ENCODE results near the gene SH2D6. TPM values are rescaled to one million over a fixed set of nuclear protein-coding genes. Genes with fewer than 3 reads are reported as not detected.
"Not testable (repeated sequence)": the region's sequence is repeated elsewhere in the genome, so short reads cannot be mapped to it uniquely, and the experiment has no call there.

Gene SH2D6
- total and polyA plus RNA-seq, 8 donors = 0.42 to 1.3 (median 0.80) TPM

DNA sequence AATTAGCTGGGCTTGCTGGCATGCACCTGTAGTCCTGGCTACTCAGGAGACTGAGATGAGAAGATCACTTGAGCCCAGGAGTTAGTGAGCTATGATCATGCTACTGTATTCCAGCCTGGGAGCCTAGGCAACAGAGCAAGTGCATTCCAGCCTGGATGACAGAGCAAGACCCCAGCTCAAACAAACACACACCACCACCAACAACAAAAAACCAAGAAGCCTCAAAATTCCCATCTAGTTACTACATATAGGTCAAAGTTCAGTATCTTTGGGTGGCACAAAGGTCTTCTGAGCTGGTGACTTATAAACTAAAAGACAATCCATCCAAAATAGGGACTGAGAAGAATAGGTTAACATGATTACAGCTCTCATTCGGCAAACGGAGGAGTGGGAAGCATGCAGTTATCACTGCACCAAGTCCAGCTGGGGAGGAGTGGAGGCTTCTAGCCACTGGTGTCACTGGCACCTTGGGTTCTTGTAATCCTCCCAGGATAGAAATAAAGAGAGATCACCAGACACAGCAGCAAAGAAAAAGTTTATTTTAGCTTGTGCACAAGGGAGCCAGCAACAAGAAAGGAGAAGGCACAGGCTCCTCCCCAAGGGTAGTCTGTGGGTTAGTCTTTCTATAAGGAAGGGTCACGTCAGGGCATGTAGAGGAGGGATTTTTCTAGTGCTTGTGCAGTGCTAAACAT is 57.4 kb downstream of the SH2D6 start:
- H3K27ac ChIP-seq = no peak overlapping the region
- ATAC-seq (no peak), DNase-seq (no peak)
- no peaks in the 10 kb centered on the region for H3K27me3 ChIP-seq
- intact Hi-C loops (cut with DNase I) = no loop called here
- peaks cover 0 to 7% of the 10 kb centered on the region in 2 donors for H3K4me1 ChIP-seq
- TF ChIP-seq, protein P1, sequence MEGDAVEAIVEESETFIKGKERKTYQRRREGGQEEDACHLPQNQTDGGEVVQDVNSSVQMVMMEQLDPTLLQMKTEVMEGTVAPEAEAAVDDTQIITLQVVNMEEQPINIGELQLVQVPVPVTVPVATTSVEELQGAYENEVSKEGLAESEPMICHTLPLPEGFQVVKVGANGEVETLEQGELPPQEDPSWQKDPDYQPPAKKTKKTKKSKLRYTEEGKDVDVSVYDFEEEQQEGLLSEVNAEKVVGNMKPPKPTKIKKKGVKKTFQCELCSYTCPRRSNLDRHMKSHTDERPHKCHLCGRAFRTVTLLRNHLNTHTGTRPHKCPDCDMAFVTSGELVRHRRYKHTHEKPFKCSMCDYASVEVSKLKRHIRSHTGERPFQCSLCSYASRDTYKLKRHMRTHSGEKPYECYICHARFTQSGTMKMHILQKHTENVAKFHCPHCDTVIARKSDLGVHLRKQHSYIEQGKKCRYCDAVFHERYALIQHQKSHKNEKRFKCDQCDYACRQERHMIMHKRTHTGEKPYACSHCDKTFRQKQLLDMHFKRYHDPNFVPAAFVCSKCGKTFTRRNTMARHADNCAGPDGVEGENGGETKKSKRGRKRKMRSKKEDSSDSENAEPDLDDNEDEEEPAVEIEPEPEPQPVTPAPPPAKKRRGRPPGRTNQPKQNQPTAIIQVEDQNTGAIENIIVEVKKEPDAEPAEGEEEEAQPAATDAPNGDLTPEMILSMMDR (IDR thresholded peaks at IDR 0.05) = no peak
- no peaks in the 10 kb centered on the region for H3K36me3 ChIP-seq
- no peak overlapping the region for H3K4me3 ChIP-seq
- H3K9me3 ChIP-seq = no peaks in the 10 kb centered on the region

DNA sequence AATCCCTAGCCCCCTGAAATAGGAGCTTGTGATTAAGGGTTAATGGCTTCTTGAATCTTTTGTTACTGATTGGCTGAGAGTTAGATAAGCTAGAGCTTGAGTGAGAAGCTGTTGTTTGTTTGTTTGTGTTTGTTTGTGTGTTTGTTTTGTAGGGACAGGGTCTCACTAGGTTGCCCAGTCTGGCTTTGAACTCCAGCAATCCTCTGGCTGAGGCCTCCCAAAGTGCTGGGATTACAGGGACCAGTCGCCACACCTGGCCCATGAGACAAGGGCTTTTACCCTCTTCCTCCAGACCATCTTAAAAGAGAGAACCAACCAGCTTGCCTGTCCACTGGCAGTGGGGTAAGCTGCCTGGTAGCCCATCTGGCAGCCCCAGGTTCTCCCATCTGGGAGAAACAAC is 58.1 kb downstream of the SH2D6 start:
- no peaks in the 10 kb centered on the region for H3K27me3 ChIP-seq
- TF ChIP-seq, protein P1 (IDR thresholded peaks at IDR 0.05) = no peak
- ATAC-seq = no peak
- peaks cover 0 to under 1% of the 10 kb centered on the region in 2 donors for H3K4me1 ChIP-seq
- H3K4me3 ChIP-seq = no peak overlapping the region
- no peaks in the 10 kb centered on the region for H3K9me3 ChIP-seq
- no peaks in the 10 kb centered on the region for H3K36me3 ChIP-seq
- H3K27ac ChIP-seq = no peak overlapping the region
- intact Hi-C loops (cut with DNase I) = no loop called here
- DNase-seq = no peak

DNA sequence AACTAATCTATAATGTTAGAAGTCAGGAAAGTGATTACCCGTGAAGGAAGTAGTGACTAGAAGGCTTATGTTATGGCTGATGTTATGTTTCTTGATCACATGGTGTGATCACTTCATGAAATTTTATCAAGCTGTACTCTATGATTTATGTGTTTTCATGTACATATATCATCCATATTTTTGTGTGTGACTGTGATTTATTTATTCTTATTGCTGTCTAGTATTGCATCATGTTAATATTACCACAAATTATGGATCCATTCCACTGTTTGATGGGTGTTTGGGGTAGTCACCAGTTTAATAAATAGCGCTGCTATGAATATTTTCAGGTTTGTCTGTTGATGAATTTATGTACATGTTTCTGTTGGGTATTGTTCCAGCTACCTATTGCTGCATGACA is 59.4 kb downstream of the SH2D6 start:
- intact Hi-C loops (cut with DNase I) = no loop called here
- DNase-seq (no peak), ATAC-seq (no peak)
- no peak overlapping the region for H3K4me3 ChIP-seq
- TF ChIP-seq, protein P1 (IDR thresholded peaks at IDR 0.05) = no peak
- H3K36me3 ChIP-seq = no peaks in the 10 kb centered on the region
- H3K4me1 ChIP-seq = no peaks in the 10 kb centered on the region
- H3K27ac ChIP-seq = no peak overlapping the region
- no peaks in the 10 kb centered on the region for H3K9me3 ChIP-seq
- H3K27me3 ChIP-seq = no peaks in the 10 kb centered on the region

DNA sequence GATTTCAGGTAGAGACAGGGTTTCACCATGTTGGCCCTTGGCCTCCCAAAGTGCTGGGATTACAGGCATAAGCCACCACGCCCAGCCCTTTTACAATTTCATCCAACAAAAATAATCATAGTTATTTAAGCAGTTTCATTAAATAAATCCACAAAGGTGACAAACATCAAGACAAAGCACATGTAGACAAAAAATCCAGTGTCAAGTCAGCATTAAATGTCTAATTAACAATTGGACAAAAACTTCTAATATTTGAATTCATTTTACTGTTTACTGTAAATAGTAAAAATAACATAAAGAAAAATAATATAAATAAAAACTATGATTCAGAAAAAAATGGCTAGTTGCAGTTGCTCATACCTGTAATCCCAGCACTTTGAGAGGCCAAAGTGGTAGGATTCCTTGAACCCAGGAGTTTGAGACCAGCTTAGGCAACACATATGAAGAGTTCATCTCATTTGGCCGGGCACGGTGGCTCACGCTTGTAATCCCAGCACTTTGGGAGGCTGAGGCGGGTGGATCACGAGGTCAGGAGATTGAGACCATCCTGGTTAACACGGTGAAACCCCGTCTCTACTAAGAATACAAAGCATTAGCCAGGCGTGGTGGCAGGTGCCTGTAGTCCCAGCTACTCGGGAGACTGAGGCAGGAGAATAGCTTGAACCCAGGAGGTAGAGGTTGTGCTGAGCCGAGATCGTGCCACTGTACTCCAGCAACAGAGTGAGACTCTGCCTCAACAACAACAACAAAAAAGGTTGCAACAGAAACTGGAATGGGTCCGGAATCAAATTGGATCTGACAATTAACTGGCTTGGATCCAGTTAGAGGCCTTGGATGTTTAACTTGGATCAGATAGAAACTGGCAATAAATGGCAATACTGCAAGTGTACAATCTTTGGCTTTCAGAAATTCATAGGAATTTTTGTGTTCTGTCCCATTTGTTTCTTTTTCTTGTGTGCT is 63.6 kb downstream of the SH2D6 start:
- Histone ChIP-seq H3K27ac (no peak overlapping the region), H3K9me3 (no peaks in the 10 kb centered on the region), H3K4me3 (no peak overlapping the region), H3K27me3 (no peaks in the 10 kb centered on the region), H3K36me3 (no peaks in the 10 kb centered on the region), H3K4me1 (no peaks in the 10 kb centered on the region)
- ATAC-seq = no peak
- intact Hi-C loops (cut with DNase I) = no loop called here
- TF ChIP-seq, protein P1 (IDR thresholded peaks at IDR 0.05) = no peak
- no peak for DNase-seq

DNA sequence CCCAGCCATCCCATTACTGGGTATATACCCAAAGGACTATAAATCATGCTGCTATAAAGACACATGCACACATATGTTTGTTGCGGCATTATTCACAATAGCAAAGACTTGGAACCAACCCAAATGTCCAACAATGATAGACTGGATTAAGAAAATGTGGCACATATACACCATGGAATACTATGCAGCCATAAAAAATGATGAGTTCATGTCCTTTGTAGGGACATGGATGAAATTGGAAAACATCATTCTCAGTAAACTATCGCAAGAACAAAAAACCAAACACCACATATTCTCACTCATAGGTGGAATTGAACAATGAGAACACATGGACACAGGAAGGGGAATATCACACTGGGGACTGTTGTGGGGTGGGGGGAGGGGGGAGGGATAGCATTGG is 66.1 kb downstream of the SH2D6 start:
- H3K4me3 ChIP-seq; H3K27me3 ChIP-seq; intact Hi-C loops (cut with DNase I); H3K4me1 ChIP-seq; DNase-seq; H3K27ac ChIP-seq; ATAC-seq; H3K36me3 ChIP-seq; H3K9me3 ChIP-seq: not testable (repeated sequence)

Data from left lung (tissue), 10 donors.